GM12878 (cell line): ENCODE results near the gene MYO1D.

ENCODE experiments used
- EP300 ChIP-seq, 2 experiments: fragments of 150-350 bp in 1 of 2; IDR thresholded peaks; 2 replicates each; pipeline ENCODE4 v1.6.1; 2011 to 2012; ENCODE audit warnings: low read depth in 2 of 2, low read length in 2 of 2, borderline replicate concordance in 1 of 2, improper control_type of control experiment in 1 of 2, inconsistent platforms in 1 of 2; ENCODE audit not compliant: control insufficient read depth in 1 of 2
- HDAC2 ChIP-seq: fragments of 200-600 bp; sonication (generic); IDR thresholded peaks from 2 replicates; pipeline ENCODE4 v1.6.1; 2017
- MLLT1 ChIP-seq: fragments of 450-650 bp; IDR thresholded peaks from 2 replicates; pipeline ENCODE4 v1.6.1; 2016; ENCODE audit warnings: mild to moderate bottlenecking

GRCh38 chr17:32615326-32615725 is 261.6 kb downstream of the MYO1D start:
- TF ChIP-seq HDAC2 (no peak), MLLT1 (no peak), EP300 (IDR thresholded peaks at IDR 0.05; ENCODE audit: borderline replicate concordance in 1 of 2, control insufficient read depth in 1 of 2, low read depth in 2 of 2, low read length in 2 of 2) (no peak)
